ENCODE measurements around the gene ME2. TPM values are rescaled to one million over a fixed set of nuclear protein-coding genes. Genes with fewer than 3 reads are reported as not detected.

The ME2 gene
- total RNA-seq, 1 experiment from 2014 or later, result 49.0 TPM

- H3K36me3 ChIP-seq (ENCODE audit: control insufficient read depth in 1 of 2, insufficient read depth in 2 of 2, low read length in 2 of 2), result no peaks in the 10 kb centered on the region
- DNase-seq (ENCODE audit: low read depth, low spot score) (no peak), ATAC-seq (no peak)
- no peak for TF ChIP-seq JUND (IDR thresholded peaks at IDR 0.05)
- no peak for TF ChIP-seq CEBPB (IDR thresholded peaks at IDR 0.05; ENCODE audit: low read depth)
- TF ChIP-seq ZBTB33 (IDR thresholded peaks at IDR 0.05; ENCODE audit: extremely low read depth, insufficient replicate concordance, low read length), result no peak
- TF ChIP-seq ATF3 (IDR thresholded peaks at IDR 0.05), result no peak
- TF ChIP-seq POLR2AphosphoS5 (IDR thresholded peaks at IDR 0.05; ENCODE audit: low read depth, low read length), result no peak
- no peak for TF ChIP-seq TCF7L2 (IDR thresholded peaks at IDR 0.05; ENCODE audit: borderline replicate concordance, extremely low read depth, insufficient read depth, insufficient read length)
- no peak for TF ChIP-seq SRF (IDR thresholded peaks at IDR 0.05; ENCODE audit: low read depth)
- TF ChIP-seq ZFX (IDR thresholded peaks at IDR 0.05), result no peak
- TF ChIP-seq CBX3 (IDR thresholded peaks at IDR 0.05; ENCODE audit: low read depth), result no peak
- no peak for TF ChIP-seq EZH2 (IDR thresholded peaks at IDR 0.05)
- no peak for TF ChIP-seq SP1 (IDR thresholded peaks at IDR 0.05; ENCODE audit: low read depth)
- TF ChIP-seq FOSL1 (IDR thresholded peaks at IDR 0.05; ENCODE audit: low read depth), result no peak
- TF ChIP-seq YY1 (IDR thresholded peaks at IDR 0.05; ENCODE audit: extremely low read depth, insufficient replicate concordance, low read depth, low read length), result no peak
- no peak for TF ChIP-seq ZNF274 (IDR thresholded peaks at IDR 0.05; ENCODE audit: low read depth, low read length)
- TF ChIP-seq MAX (IDR thresholded peaks at IDR 0.05), result no peak
- TF ChIP-seq POLR2A (IDR thresholded peaks at IDR 0.05; ENCODE audit: borderline replicate concordance, extremely low read depth, insufficient read depth, insufficient read length), result no peak
- no peak for TF ChIP-seq REST (IDR thresholded peaks at IDR 0.05; ENCODE audit: low read depth)
- no peak for TF ChIP-seq EGR1 (IDR thresholded peaks at IDR 0.05; ENCODE audit: low read depth)
- no peak for TF ChIP-seq ELF1 (IDR thresholded peaks at IDR 0.05; ENCODE audit: borderline replicate concordance, low read depth)
- no peak for TF ChIP-seq SIN3A (IDR thresholded peaks at IDR 0.05; ENCODE audit: low read depth)
- CTCF ChIA-PET, result no interaction called here
- no peaks in the 10 kb centered on the region for H3K4me1 ChIP-seq (ENCODE audit: control insufficient read depth in 1 of 2, insufficient read depth in 2 of 2, low read length in 2 of 2)
- no peak overlapping the region for H3K27ac ChIP-seq (ENCODE audit: low read depth, low read length)
- no peaks in the 10 kb centered on the region for H3K27me3 ChIP-seq (ENCODE audit: insufficient read depth, low read length)
- RAD21 ChIA-PET (ENCODE audit: low non-redundant PET in 1 of 2, low total read pairs in 2 of 2, uncharacterized antibody in 2 of 2, unreplicated experiment in 2 of 2), result interaction anchor here in 1 of 2 experiments (0.7 kb wide), 1 partner anchor 398 kb away, joined by 3 read pairs; no protein-coding TSS in a partner anchor
- POLR2A ChIA-PET, result no interaction called here
- no peak overlapping the region for H3K4me3 ChIP-seq (replicated peaks in 1 of 2; ENCODE audit: low read depth in 1 of 2, low read length in 2 of 2)
- no peak overlapping the region for H3K4me2 ChIP-seq (ENCODE audit: low read length)
- H3K9me2 ChIP-seq (ENCODE audit: insufficient read depth), result no peaks in the 10 kb centered on the region
- no peaks in the 10 kb centered on the region for H3K9me3 ChIP-seq (ENCODE audit: control insufficient read depth in 1 of 2, insufficient read depth in 1 of 2, low read depth in 1 of 2, low read length in 2 of 2)
- BruUV-seq (replicated peaks), result no TSS peak
- H3K9ac ChIP-seq (ENCODE audit: low read length), result no peak overlapping the region
- no peak overlapping the region for H2AFZ ChIP-seq (ENCODE audit: low read depth, low read length, poor library complexity, severe bottlenecking)
- no peaks in the 10 kb centered on the region for H3K79me2 ChIP-seq (ENCODE audit: insufficient read depth, low read length)
- intact Hi-C loops (cut with micrococcal nuclease), result no loop called here
- no peaks in the 10 kb centered on the region for H4K20me1 ChIP-seq (ENCODE audit: insufficient read depth)
Observed at GRCh38 chr18:50992351-50992762, 113.4 kb downstream of the ME2 start.

Measured in HCT116 (cell line).